Prostate gland (tissue), 2 donors: Measurements from ENCODE around the gene FOXP1. TPM values are rescaled to one million over a fixed set of nuclear protein-coding genes. Genes with fewer than 3 reads are reported as not detected.
A peak's percentile ranks its signal among the peaks of the same experiment; 100 is the strongest.

Experiments
- DNase-seq: peaks from one replicate; pipeline ENCODE4 v3.0.0-alpha.2; 2019; ENCODE audit warnings: low spot score
- H3K27ac ChIP-seq, 2 donors: fragments of 200-600 bp; sonication (generic); 2 replicates each; pipeline ENCODE4 v1.5.1; 2017 to 2019
- H3K27me3 ChIP-seq: fragments of 200-600 bp; sonication (generic); replicated peaks from 2 replicates; pipeline ENCODE4 v1.5.1; 2019; ENCODE audit not compliant: insufficient read depth
- H3K36me3 ChIP-seq, 2 donors: fragments of 200-600 bp; sonication (generic); 1 replicate in 1 of 2; 2 replicates in 1 of 2; pipeline versions ENCODE4 v1.5.1 to v1.8.1; 2017 to 2019
- H3K4me1 ChIP-seq: fragments of 200-600 bp; sonication (generic); replicated peaks from 2 replicates; pipeline ENCODE4 v1.5.1; 2019
- H3K4me3 ChIP-seq, 2 donors: fragments of 200-600 bp; sonication (generic); 2 replicates each; pipeline ENCODE4 v1.5.1; 2017 to 2019
- H3K9me3 ChIP-seq: fragments of 200-600 bp; sonication (generic); 2 replicates; pipeline ENCODE4 v1.5.1; 2017
- POLR2A ChIP-seq: fragments of 450-650 bp; IDR thresholded peaks from one replicate; pipeline ENCODE4 v1.6.1; 2016; ENCODE audit warnings: antibody characterized with exemption, mild to moderate bottlenecking
- POLR2AphosphoS5 ChIP-seq: sonication (generic); formaldehyde crosslinking; IDR thresholded peaks from one replicate; pipeline ENCODE4 v1.6.1; 2017; ENCODE audit warnings: antibody characterized with exemption
- WGBS: methylation state at CpG from one replicate; pipeline ENCODE4 v1.1.5; 2018; 5-methylcytosine and 5-hydroxymethylcytosine counted together
- intact Hi-C: fragments of 100-400 bp; cut with DNase I; formaldehyde crosslinking; loops from one replicate; pipeline ENCODE4 v1.14.2; 2022
- total RNA-seq, 2 donors: library from RNA; depleted of rRNA; stranded (reverse); fragments of >200 nt; gene quantifications; one replicate each; pipeline ENCODE4 v1.1.0, GENCODE V29; 2016
- TF ChIP-seq, protein P1 (sequence below), 4 experiments: fragments of 200-600 bp in 2 of 4; fragments of 450-650 bp in 2 of 4; sonication (generic) in 2 of 4; IDR thresholded peaks; 1 replicate in 3 of 4; 2 replicates in 1 of 4; pipeline ENCODE4 v1.5.1; 2016 to 2019; ENCODE audit warnings: antibody characterized with exemption in 4 of 4, mild to moderate bottlenecking in 2 of 4, moderate library complexity in 2 of 4

Gene FOXP1
- total RNA-seq, 2 donors from 2014 or later, result 133 to 156 TPM

- Histone ChIP-seq H3K27me3 (no peaks in the 10 kb centered on the region), H3K4me1 (peaks cover 18% of the 10 kb centered on the region), H3K36me3 (no peaks in the 10 kb centered on the region), H3K9me3 (no peaks in the 10 kb centered on the region), H3K4me3 (no peak overlapping the region), H3K27ac (peak overlapping the region; percentile 67 to 81)
- no peak for DNase-seq
- intact Hi-C loops, result no loop called here
- WGBS, result 96% methylated on average over 3 of the region's 3 CpGs
- TF ChIP-seq, protein P1, sequence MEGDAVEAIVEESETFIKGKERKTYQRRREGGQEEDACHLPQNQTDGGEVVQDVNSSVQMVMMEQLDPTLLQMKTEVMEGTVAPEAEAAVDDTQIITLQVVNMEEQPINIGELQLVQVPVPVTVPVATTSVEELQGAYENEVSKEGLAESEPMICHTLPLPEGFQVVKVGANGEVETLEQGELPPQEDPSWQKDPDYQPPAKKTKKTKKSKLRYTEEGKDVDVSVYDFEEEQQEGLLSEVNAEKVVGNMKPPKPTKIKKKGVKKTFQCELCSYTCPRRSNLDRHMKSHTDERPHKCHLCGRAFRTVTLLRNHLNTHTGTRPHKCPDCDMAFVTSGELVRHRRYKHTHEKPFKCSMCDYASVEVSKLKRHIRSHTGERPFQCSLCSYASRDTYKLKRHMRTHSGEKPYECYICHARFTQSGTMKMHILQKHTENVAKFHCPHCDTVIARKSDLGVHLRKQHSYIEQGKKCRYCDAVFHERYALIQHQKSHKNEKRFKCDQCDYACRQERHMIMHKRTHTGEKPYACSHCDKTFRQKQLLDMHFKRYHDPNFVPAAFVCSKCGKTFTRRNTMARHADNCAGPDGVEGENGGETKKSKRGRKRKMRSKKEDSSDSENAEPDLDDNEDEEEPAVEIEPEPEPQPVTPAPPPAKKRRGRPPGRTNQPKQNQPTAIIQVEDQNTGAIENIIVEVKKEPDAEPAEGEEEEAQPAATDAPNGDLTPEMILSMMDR (IDR thresholded peaks at IDR 0.05), result no peak
- TF ChIP-seq POLR2AphosphoS5 (no peak), POLR2A (no peak)
Measured at GRCh38 chr3:71029770-71030169, 553.8 kb downstream of the FOXP1 start.

DNA sequence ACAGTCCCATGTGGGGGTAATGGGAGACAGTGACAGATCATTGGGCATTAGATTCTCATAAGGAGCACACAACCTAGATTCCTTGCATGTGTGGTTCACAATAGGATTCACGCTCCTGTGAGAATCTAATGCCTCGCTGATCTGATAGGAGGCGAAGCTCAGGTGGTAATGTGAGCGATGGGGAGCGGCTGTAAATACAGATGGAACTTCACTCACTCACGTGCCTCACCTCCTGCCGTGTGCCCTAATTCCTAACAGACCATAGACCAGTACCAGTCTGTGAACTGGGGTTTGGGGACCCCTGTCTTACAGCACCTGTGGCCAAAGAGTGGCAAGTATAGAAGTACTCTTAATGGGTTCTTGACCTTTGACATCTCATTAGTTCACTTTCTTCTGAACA lies 554.7 kb downstream of the FOXP1 start:
- Histone ChIP-seq H3K27me3 (no peaks in the 10 kb centered on the region), H3K9me3 (no peaks in the 10 kb centered on the region), H3K36me3 (no peaks in the 10 kb centered on the region), H3K4me1 (peaks cover 18% of the 10 kb centered on the region), H3K27ac (peak overlapping the region in 1 of 2 donors; percentile 81), H3K4me3 (no peak overlapping the region)
- WGBS, result 98% methylated on average over 7 of the region's 7 CpGs
- TF ChIP-seq POLR2A (no peak), POLR2AphosphoS5 (no peak)
- TF ChIP-seq, protein P1 (IDR thresholded peaks at IDR 0.05), result no peak
- no peak for DNase-seq
- intact Hi-C loops, result no loop called here

DNA sequence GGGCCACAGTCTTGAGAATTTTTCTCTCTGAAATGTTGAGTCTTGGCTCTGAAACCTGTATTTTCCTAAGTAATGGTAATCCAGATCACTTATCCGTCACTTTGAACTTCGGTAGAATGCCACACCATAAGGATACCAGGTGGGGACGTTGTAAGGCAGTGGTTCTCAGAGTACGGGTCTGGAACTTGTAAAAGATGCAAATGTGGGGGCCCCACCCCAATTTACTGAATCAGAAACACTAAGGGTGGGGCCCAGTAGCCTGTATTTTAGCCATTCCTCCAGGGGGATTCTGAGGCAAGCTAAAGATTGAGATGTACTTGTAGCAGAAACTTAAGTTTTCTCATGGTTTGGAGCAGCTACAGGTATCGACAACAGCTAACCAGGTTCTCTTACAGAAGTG lies 555.3 kb downstream of the FOXP1 start:
- H3K36me3 ChIP-seq, result no peaks in the 10 kb centered on the region
- intact Hi-C loops, result no loop called here
- no peak for TF ChIP-seq POLR2AphosphoS5
- no peak for TF ChIP-seq POLR2A
- TF ChIP-seq, protein P1 (IDR thresholded peaks at IDR 0.05), result no peak
- H3K9me3 ChIP-seq, result no peaks in the 10 kb centered on the region
- peak overlapping the region in 1 of 2 donors; percentile 81 for H3K27ac ChIP-seq
- 94% methylated on average over 5 of the region's 5 CpGs for WGBS
- H3K4me1 ChIP-seq, result peaks cover 14% of the 10 kb centered on the region
- no peaks in the 10 kb centered on the region for H3K27me3 ChIP-seq
- no peak overlapping the region for H3K4me3 ChIP-seq
- DNase-seq, result no peak

GRCh38 chr3:71026634-71027578 lies 556.6 kb downstream of the FOXP1 start:
- H3K27me3 ChIP-seq, result no peaks in the 10 kb centered on the region
- TF ChIP-seq POLR2A (no peak), POLR2AphosphoS5 (peak; percentile 36)
- TF ChIP-seq, protein P1 (IDR thresholded peaks at IDR 0.05), result no peak
- H3K27ac ChIP-seq, result peak overlapping the region; percentile 21 to 81

More at GRCh38 chr3:71026634-71027578, 556.6 kb downstream of the FOXP1 start:
- no peaks in the 10 kb centered on the region for H3K36me3 ChIP-seq
- H3K4me3 ChIP-seq, result no peak overlapping the region
- intact Hi-C loops, result no loop called here
- DNase-seq, result no peak
- peaks cover 3% of the 10 kb centered on the region for H3K4me1 ChIP-seq
- 62% methylated on average over 6 of the region's 6 CpGs for WGBS
- H3K9me3 ChIP-seq, result no peaks in the 10 kb centered on the region
